GM12878 (cell line): ENCODE results near the gene SUGP2. TPM values are rescaled to one million over a fixed set of nuclear protein-coding genes. Genes with fewer than 3 reads are reported as not detected.

Experiments
- ATAC-seq: fragments of 200-7000 bp; cut with Tn5 transposase; 3 replicates; pipeline ENCODE4 v1.9.1; 2020; ENCODE audit warnings: mild to moderate bottlenecking, moderate library complexity
- BruUV-seq: library from RNA; stranded (reverse); fragments of 400-500 nt; replicated peaks from 2 replicates; lab custom pipeline; 2021; lab: Mats Ljungman, UMichigan
- CTCF ChIA-PET: fragments of 300-600 bp; sonication (Branson Sonifier 250); formaldehyde crosslinking; extraction: SDS; loops from one replicate; lab custom pipeline; 2021; ENCODE audit warnings: inconsistent platforms; lab: Yijun Ruan, JAX
- POLR2A ChIA-PET: fragments of 350-600 bp; formaldehyde crosslinking; extraction: SDS; loops from one replicate; lab custom pipeline; 2021; ENCODE audit warnings: inconsistent platforms; lab: Charles Lee
- RAD21 ChIA-PET: fragments of 300-600 bp; sonication (Branson Sonifier 250); formaldehyde crosslinking; loops from one replicate; lab custom pipeline; 2023; ENCODE audit warnings: antibody characterized with exemption; ENCODE audit not compliant: unreplicated experiment; lab: Charles Lee
- SMC1A ChIA-PET: fragments of 300-600 bp; sonication (Branson Sonifier 250); formaldehyde crosslinking; loops from one replicate; lab custom pipeline; 2023; ENCODE audit not compliant: unreplicated experiment, uncharacterized antibody; lab: Charles Lee
- DNase-seq: peaks from one replicate; pipeline ENCODE4 v3.0.0-alpha.2; 2011; ENCODE audit warnings: low read depth, low spot score
- FAIRE-seq: peaks from 3 replicates; lab custom pipeline; 2011; peaks lifted over from hg19 to GRCh38; lab: Jason Lieb, UNC
- H2AFZ ChIP-seq: 2 replicates; pipeline ENCODE4 v1.6.0; 2011; ENCODE audit warnings: low read depth, low read length, control low read depth; ENCODE audit not compliant: control insufficient read depth
- H3K27ac ChIP-seq: 2 replicates; pipeline ENCODE4 v1.5.1; 2011; ENCODE audit warnings: control low read depth; ENCODE audit not compliant: control insufficient read depth, insufficient read depth
- H3K27me3 ChIP-seq, 2 experiments: replicated peaks in 1 of 2; 2 replicates each; pipeline versions ENCODE4 v1.6.0 to v1.6.1; 2011; ENCODE audit warnings: low read length in 1 of 2; ENCODE audit not compliant: control insufficient read depth in 2 of 2, insufficient read depth in 2 of 2
- H3K36me3 ChIP-seq, 2 experiments: 2 replicates each; pipeline ENCODE4 v1.5.1; 2011; ENCODE audit warnings: low read length in 1 of 2; ENCODE audit not compliant: control insufficient read depth in 2 of 2, insufficient read depth in 2 of 2
- H3K4me1 ChIP-seq: 2 replicates; pipeline ENCODE4 v1.6.1; 2011; ENCODE audit warnings: mild to moderate bottlenecking, low read length, moderate library complexity, mixed read lengths; ENCODE audit not compliant: control insufficient read depth, insufficient read depth
- H3K4me2 ChIP-seq: 2 replicates; pipeline ENCODE4 v1.6.0; 2011; ENCODE audit warnings: control low read depth; ENCODE audit not compliant: control insufficient read depth, insufficient read depth
- H3K4me3 ChIP-seq: fragments of 200-600 bp; sonication (generic); 2 replicates; pipeline ENCODE4 v1.5.1; 2016
- H3K79me2 ChIP-seq: 2 replicates; pipeline ENCODE4 v1.6.0; 2011; ENCODE audit warnings: low read length; ENCODE audit not compliant: control insufficient read depth, insufficient read depth
- H3K9ac ChIP-seq: 2 replicates; pipeline ENCODE4 v1.8.0; 2011; ENCODE audit warnings: low read length, control low read depth, mixed read lengths; ENCODE audit not compliant: control insufficient read depth, insufficient read depth
- H3K9me3 ChIP-seq: replicated peaks from 3 replicates; pipeline ENCODE4 v1.5.1; 2011; ENCODE audit warnings: mild to moderate bottlenecking, low read length; ENCODE audit not compliant: control insufficient read depth, insufficient read depth
- H4K20me1 ChIP-seq: 2 replicates; pipeline ENCODE4 v1.6.0; 2011; ENCODE audit not compliant: control insufficient read depth, insufficient read depth
- ATF2 ChIP-seq: IDR thresholded peaks from 2 replicates; pipeline ENCODE4 v1.6.1; 2012; ENCODE audit warnings: low read length, inconsistent platforms
- ATF7 ChIP-seq: fragments of 450-650 bp; IDR thresholded peaks from 2 replicates; pipeline ENCODE4 v1.6.1; 2016; ENCODE audit warnings: low read depth, mild to moderate bottlenecking
- CEBPB ChIP-seq, 2 experiments: fragments of 150-350 bp in 1 of 2; IDR thresholded peaks; 2 replicates each; pipeline ENCODE4 v1.6.1; 2012 to 2014; ENCODE audit warnings: low read depth in 2 of 2, low read length in 2 of 2, borderline replicate concordance in 1 of 2, inconsistent platforms in 1 of 2
- CREB1 ChIP-seq: IDR thresholded peaks from 2 replicates; pipeline ENCODE4 v1.6.1; 2012; ENCODE audit warnings: low read depth, mild to moderate bottlenecking, inconsistent platforms
- CREM ChIP-seq: IDR thresholded peaks from 2 replicates; pipeline ENCODE4 v1.6.1; 2014; ENCODE audit warnings: antibody characterized with exemption, low read depth
- FOS ChIP-seq: IDR thresholded peaks from 3 replicates; pipeline ENCODE4 v1.6.1; 2011; ENCODE audit warnings: borderline replicate concordance; ENCODE audit not compliant: insufficient read length; ENCODE audit errors: extremely low read depth
- HDAC2 ChIP-seq: fragments of 200-600 bp; sonication (generic); IDR thresholded peaks from 2 replicates; pipeline ENCODE4 v1.6.1; 2017
- HDGF ChIP-seq: fragments of 450-650 bp; IDR thresholded peaks from 2 replicates; pipeline ENCODE4 v1.6.1; 2016; ENCODE audit warnings: antibody characterized with exemption
- JUNB ChIP-seq: IDR thresholded peaks from 2 replicates; pipeline ENCODE4 v1.6.1; 2016; ENCODE audit warnings: antibody characterized with exemption, mild to moderate bottlenecking
- LARP7 ChIP-seq: fragments of 450-650 bp; IDR thresholded peaks from 2 replicates; pipeline ENCODE4 v1.6.1; 2017; ENCODE audit warnings: mild to moderate bottlenecking
- NBN ChIP-seq: fragments of 450-650 bp; IDR thresholded peaks from 2 replicates; pipeline ENCODE4 v1.6.1; 2016
- PBX3 ChIP-seq: IDR thresholded peaks from 2 replicates; pipeline ENCODE4 v1.6.1; 2011; ENCODE audit warnings: mild to moderate bottlenecking, low read depth, low read length, moderate library complexity; ENCODE audit not compliant: insufficient replicate concordance
- PML ChIP-seq: IDR thresholded peaks from 2 replicates; pipeline ENCODE4 v1.6.1; 2012; ENCODE audit warnings: low read length, inconsistent platforms
- POLR2AphosphoS2 ChIP-seq: IDR thresholded peaks from 2 replicates; pipeline ENCODE4 v1.6.1; 2011; ENCODE audit warnings: low read depth, mild to moderate bottlenecking, low read length, improper control_type of control experiment, moderate library complexity
- RAD51 ChIP-seq: fragments of 450-650 bp; IDR thresholded peaks from 2 replicates; pipeline ENCODE4 v1.6.1; 2016; ENCODE audit warnings: moderate library complexity, mild to moderate bottlenecking, inconsistent platforms
- RB1 ChIP-seq: fragments of 450-650 bp; formaldehyde crosslinking; IDR thresholded peaks from 2 replicates; pipeline ENCODE4 v1.6.1; 2017; ENCODE audit warnings: mild to moderate bottlenecking, borderline replicate concordance
- RELA ChIP-seq: fragments of 450-650 bp; IDR thresholded peaks from 2 replicates; pipeline ENCODE4 v1.8.0; 2014; ENCODE audit warnings: borderline replicate concordance; ENCODE audit not compliant: partially characterized antibody
- RFX5 ChIP-seq: IDR thresholded peaks from 2 replicates; pipeline ENCODE4 v1.6.1; 2011; ENCODE audit warnings: low read depth, low read length, improper control_type of control experiment
- SIN3A ChIP-seq: IDR thresholded peaks from 2 replicates; pipeline ENCODE4 v1.6.1; 2012; ENCODE audit warnings: low read depth, low read length, improper control_type of control experiment
- SIX5 ChIP-seq: IDR thresholded peaks from 2 replicates; pipeline ENCODE4 v1.6.1; 2011; ENCODE audit warnings: mild to moderate bottlenecking, low read depth, low read length, moderate library complexity; ENCODE audit not compliant: severe bottlenecking
- SMAD5 ChIP-seq: IDR thresholded peaks from 2 replicates; pipeline ENCODE4 v1.6.1; 2016; ENCODE audit warnings: antibody characterized with exemption, low read depth
- TARDBP ChIP-seq: IDR thresholded peaks from 2 replicates; pipeline ENCODE4 v1.6.1; 2016; ENCODE audit warnings: borderline replicate concordance
- TCF7 ChIP-seq: IDR thresholded peaks from 2 replicates; pipeline ENCODE4 v1.6.1; 2014; ENCODE audit warnings: antibody characterized with exemption, borderline replicate concordance
- YY1 ChIP-seq: IDR thresholded peaks from 2 replicates; pipeline ENCODE4 v1.6.1; 2011; ENCODE audit warnings: low read depth, mild to moderate bottlenecking, low read length
- WGBS: methylation state at CpG from one replicate; pipeline ENCODE4 v1.1.6; 2016; ENCODE audit warnings: low lambda C conversion rate; ENCODE audit not compliant: insufficient replicate concordance, insufficient coverage; ENCODE audit errors: missing lambda C conversion rate; 5-methylcytosine and 5-hydroxymethylcytosine counted together
- in situ Hi-C: fragments of 300-500 bp; cut with MboI; formaldehyde crosslinking; loops from 9 replicates; pipeline ENCODE4 v1.14.3; 2018; ENCODE audit warnings: mixed read lengths
- intact Hi-C: fragments of 100-400 bp; cut with micrococcal nuclease; formaldehyde crosslinking; loops from one replicate; pipeline ENCODE4 v1.14.2; 2022; ENCODE audit not compliant: unreplicated experiment
- polyA plus RNA-seq, 11 experiments: library from polyadenylated mRNA; depleted of rRNA in 4 of 11; unstranded in 6 of 11; stranded (reverse) in 5 of 11; fragments of >200 nt; fragmentation: Nextera tagmentation in 4 of 11; fragmentation: Illumina TruSeq in 1 of 11; extraction: Ambion mirVana in 4 of 11; extraction: Trizol in 1 of 11; gene quantifications; 1 replicate in 1 of 11; 2 replicates in 10 of 11; pipeline versions ENCODE4 v1.2.1 to v1.2.3, GENCODE V29; 2011 to 2016; ENCODE audit warnings: inconsistent platforms in 2 of 11, missing spikeins in 2 of 11, low read depth in 1 of 11
- total RNA-seq, 4 experiments: library from RNA; depleted of rRNA in 3 of 4; stranded (reverse); fragments of >200 nt in 3 of 4; fragmentation: Illumina TruSeq in 1 of 4; extraction: Trizol in 1 of 4; gene quantifications; 2 replicates each; pipeline versions ENCODE4 v1.2.1 to v1.2.3, GENCODE V29; 2013 to 2021

The SUGP2 gene
- total and polyA plus RNA-seq, 10 of the 15 experiments (the other 5 are each of a cell fraction or from before 2014, with no cell fraction given), result 15.0 to 120 (median 57.2) TPM

GRCh38 chr19:19034204-19034624 lies 897 bp upstream of the SUGP2 start (continued):
- no peak for TF ChIP-seq YY1
- TF ChIP-seq SIX5, result no peak
- no peak for TF ChIP-seq CEBPB (IDR thresholded peaks at IDR 0.05; ENCODE audit: borderline replicate concordance in 1 of 2, low read depth in 2 of 2, low read length in 2 of 2)
- peak; percentile 49; the same call in 1 of the 2 replicates for TF ChIP-seq PML
- no peak for TF ChIP-seq SIN3A
- TF ChIP-seq CREM, result 0 out of 2 replicates have a peak, but pooled peaks have one; percentile 31
- 0 out of 2 replicates have a peak, but pooled peaks have one; percentile 45 for TF ChIP-seq SMAD5
- TF ChIP-seq RFX5, result no peak
- peak; percentile 11; the same call in 1 of the 2 replicates for TF ChIP-seq JUNB
- peak; percentile 73; the same call in 1 of the 2 replicates for TF ChIP-seq HDGF
- TF ChIP-seq ATF7, result 0 out of 2 replicates have a peak, but pooled peaks have one; percentile 22
- 0 out of 2 replicates have a peak, but pooled peaks have one; percentile 12 for TF ChIP-seq HDAC2
- no peak for TF ChIP-seq TARDBP
- TF ChIP-seq NBN, result 0 out of 2 replicates have a peak, but pooled peaks have one; percentile 41
- peak; percentile 41; the same call in 1 of the 2 replicates for TF ChIP-seq CREB1

GRCh38 chr19:19033176-19033425 lies 216 bp downstream of the SUGP2 start:
- Histone ChIP-seq H3K27ac (peak overlapping the region; percentile 94), H3K4me2 (peak overlapping the region; percentile 85; the same call in 1 of the 2 replicates), H3K79me2 (peaks cover 42% of the 10 kb centered on the region), H3K36me3 (peaks cover 0 to 13% of the 10 kb centered on the region in 2 experiments), H3K4me3 (peak overlapping the region; percentile 99), H3K4me1 (peaks cover 5% of the 10 kb centered on the region), H2AFZ (peak overlapping the region; percentile 89), H3K9ac (peak overlapping the region; percentile 93), H4K20me1 (no peaks in the 10 kb centered on the region), H3K9me3 (peaks cover 2% of the 10 kb centered on the region; the same call in 1 of the 3 replicates), H3K27me3 (no peaks in the 10 kb centered on the region)
- ChIA-PET SMC1A (no interaction called here), RAD21 (no interaction called here), CTCF (no interaction called here), POLR2A (no interaction called here)
- ATAC-seq (no peak), FAIRE-seq (no peak), DNase-seq (no peak)
- BruUV-seq, result no TSS peak
- 0% methylated on average over 21 of the region's 32 CpGs for WGBS
- in situ Hi-C loops, result no loop called here
- intact Hi-C loops, result no loop called here
- no peak for TF ChIP-seq FOS
- TF ChIP-seq POLR2AphosphoS2, result no peak
- no peak for TF ChIP-seq PBX3
- no peak for TF ChIP-seq RAD51
- no peak for TF ChIP-seq TCF7
- peak; percentile 89 for TF ChIP-seq LARP7
- no peak for TF ChIP-seq ATF2
- no peak for TF ChIP-seq RB1
- TF ChIP-seq RELA, result no peak
